Astrocyte (in vitro differentiated cells and primary cell): ENCODE results near the gene COL16A1. TPM values are rescaled to one million over a fixed set of nuclear protein-coding genes. Genes with fewer than 3 reads are reported as not detected.
A peak's percentile ranks its signal among the peaks of the same experiment; 100 is the strongest.

ENCODE experiments used
- DNase-seq: peaks from one replicate; pipeline ENCODE4 v3.0.0-alpha.2; 2010; ENCODE audit warnings: low read depth
- FAIRE-seq: peaks from 2 replicates; lab custom pipeline; 2011; peaks lifted over from hg19 to GRCh38; lab: Jason Lieb, UNC
- H2AFZ ChIP-seq: 2 replicates; pipeline ENCODE4 v1.6.0; 2012; ENCODE audit warnings: low read depth, low read length, inconsistent platforms
- H3K27ac ChIP-seq: 2 replicates; pipeline ENCODE4 v1.5.1; 2011; ENCODE audit warnings: low read depth, low read length, inconsistent platforms
- H3K27me3 ChIP-seq: 2 replicates; pipeline ENCODE4 v1.6.0; 2011; ENCODE audit warnings: low read length, inconsistent platforms; ENCODE audit not compliant: insufficient read depth
- H3K36me3 ChIP-seq: 2 replicates; pipeline ENCODE4 v1.5.1; 2011; ENCODE audit warnings: low read length, inconsistent platforms; ENCODE audit not compliant: insufficient read depth
- H3K4me1 ChIP-seq: 2 replicates; pipeline ENCODE4 v1.5.1; 2011; ENCODE audit warnings: low read length, inconsistent platforms; ENCODE audit not compliant: insufficient read depth
- H3K4me2 ChIP-seq: 2 replicates; pipeline ENCODE4 v1.6.0; 2012; ENCODE audit warnings: low read length, inconsistent platforms
- H3K4me3 ChIP-seq: 2 replicates; pipeline ENCODE4 v1.5.1; 2011; ENCODE audit warnings: low read depth, mild to moderate bottlenecking, low read length, inconsistent platforms; ENCODE audit not compliant: insufficient read depth
- H3K79me2 ChIP-seq: 2 replicates; pipeline ENCODE4 v1.6.0; 2012; ENCODE audit warnings: mild to moderate bottlenecking, low read length, inconsistent platforms; ENCODE audit not compliant: insufficient read depth
- H3K9ac ChIP-seq: 2 replicates; pipeline ENCODE4 v1.6.0; 2012; ENCODE audit warnings: mild to moderate bottlenecking, low read length, inconsistent platforms
- H3K9me3 ChIP-seq: 2 replicates; pipeline ENCODE4 v1.5.1; 2012; ENCODE audit warnings: low read depth, mild to moderate bottlenecking, low read length, inconsistent platforms; ENCODE audit not compliant: insufficient read depth
- H4K20me1 ChIP-seq: 2 replicates; pipeline ENCODE4 v1.6.0; 2012; ENCODE audit warnings: low read length, inconsistent platforms; ENCODE audit not compliant: insufficient read depth
- H3K27ac Mint-ChIP-seq: one replicate; pipeline ENCODE4 v1.8.0; 2021; ENCODE audit warnings: mild to moderate bottlenecking, mixed read lengths; ENCODE audit not compliant: unreplicated experiment
- H3K27me3 Mint-ChIP-seq: one replicate; pipeline ENCODE4 v1.8.0; 2021; ENCODE audit warnings: low read depth, mixed read lengths; ENCODE audit not compliant: unreplicated experiment
- H3K36me3 Mint-ChIP-seq: one replicate; pipeline ENCODE4 v1.8.0; 2021; ENCODE audit warnings: low read depth, mixed read lengths; ENCODE audit not compliant: unreplicated experiment
- H3K4me1 Mint-ChIP-seq: one replicate; pipeline ENCODE4 v1.8.0; 2021; ENCODE audit warnings: low read depth, mixed read lengths; ENCODE audit not compliant: unreplicated experiment
- H3K4me3 Mint-ChIP-seq: one replicate; pipeline ENCODE4 v1.8.0; 2021; ENCODE audit warnings: mild to moderate bottlenecking, moderate library complexity, mixed read lengths; ENCODE audit not compliant: unreplicated experiment
- H3K9me3 Mint-ChIP-seq: one replicate; pipeline ENCODE4 v1.8.0; 2021; ENCODE audit warnings: mild to moderate bottlenecking, mixed read lengths; ENCODE audit not compliant: unreplicated experiment
- EZH2 ChIP-seq: IDR thresholded peaks from 2 replicates; pipeline ENCODE4 v1.6.1; 2012; ENCODE audit warnings: mild to moderate bottlenecking, low read length, inconsistent platforms; ENCODE audit not compliant: insufficient read depth
- total RNA-seq: library from RNA; stranded (reverse); gene quantifications from 2 replicates; pipeline ENCODE4 v1.2.1, GENCODE V29; 2021
- TF ChIP-seq, protein P1 (sequence below): IDR thresholded peaks from 2 replicates; pipeline ENCODE4 v1.5.1; 2011; ENCODE audit warnings: low read depth, mild to moderate bottlenecking, inconsistent platforms, low read length, moderate library complexity; ENCODE audit not compliant: insufficient read depth

Gene COL16A1
- total RNA-seq, 1 donor from 2014 or later, result 42.9 TPM

DNA sequence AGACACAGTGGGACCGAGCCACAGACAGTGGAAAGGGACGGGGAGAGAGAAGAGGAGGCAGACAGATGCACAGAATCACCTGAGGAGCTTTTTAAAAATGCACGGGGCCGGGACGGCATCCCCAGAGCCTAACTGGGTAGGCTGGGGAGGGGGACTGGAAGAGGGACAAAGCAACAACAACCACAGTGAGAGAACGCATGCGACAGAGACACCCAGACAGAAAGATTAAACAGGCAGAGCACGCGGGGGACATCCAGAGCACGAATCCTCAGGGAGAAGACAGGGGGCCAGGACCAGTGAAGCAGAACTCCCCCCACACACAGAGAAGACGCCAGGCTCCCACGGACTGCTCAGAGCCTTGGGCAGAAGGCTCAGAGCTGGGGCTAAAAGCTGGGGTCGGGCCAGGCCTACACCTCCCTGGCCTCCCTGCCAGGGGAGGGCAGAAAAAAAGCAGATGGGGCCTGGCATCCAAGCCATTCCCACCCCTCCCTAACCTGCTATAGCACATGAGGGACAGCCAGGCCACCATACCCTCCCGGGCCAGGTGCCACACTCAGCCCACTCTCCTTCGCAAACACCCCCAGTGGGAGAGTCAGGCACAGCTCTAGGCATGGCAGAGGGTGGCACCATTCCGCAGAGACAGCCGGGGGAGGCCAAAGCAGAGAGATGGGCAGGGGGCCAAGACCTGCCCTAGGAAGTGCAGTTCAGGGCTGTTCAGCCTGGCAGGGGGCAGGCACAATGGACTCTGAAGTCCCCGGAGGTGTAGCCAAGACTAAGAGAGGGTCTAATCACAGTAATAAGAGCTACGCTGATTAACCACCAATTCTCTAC lies 29.8 kb upstream of the COL16A1 start:
- Histone ChIP-seq H4K20me1 (peaks cover 8% of the 10 kb centered on the region), H3K4me3 (no peak overlapping the region), H3K9me3 (no peaks in the 10 kb centered on the region), H3K4me1 (peaks cover 4% of the 10 kb centered on the region), H2AFZ (no peak overlapping the region), H3K27ac (no peak overlapping the region), H3K36me3 (no peaks in the 10 kb centered on the region), H3K4me2 (no peak overlapping the region), H3K27me3 (no peaks in the 10 kb centered on the region), H3K79me2 (no peaks in the 10 kb centered on the region), H3K9ac (no peak overlapping the region)
- no peak for TF ChIP-seq EZH2
- TF ChIP-seq, protein P1, sequence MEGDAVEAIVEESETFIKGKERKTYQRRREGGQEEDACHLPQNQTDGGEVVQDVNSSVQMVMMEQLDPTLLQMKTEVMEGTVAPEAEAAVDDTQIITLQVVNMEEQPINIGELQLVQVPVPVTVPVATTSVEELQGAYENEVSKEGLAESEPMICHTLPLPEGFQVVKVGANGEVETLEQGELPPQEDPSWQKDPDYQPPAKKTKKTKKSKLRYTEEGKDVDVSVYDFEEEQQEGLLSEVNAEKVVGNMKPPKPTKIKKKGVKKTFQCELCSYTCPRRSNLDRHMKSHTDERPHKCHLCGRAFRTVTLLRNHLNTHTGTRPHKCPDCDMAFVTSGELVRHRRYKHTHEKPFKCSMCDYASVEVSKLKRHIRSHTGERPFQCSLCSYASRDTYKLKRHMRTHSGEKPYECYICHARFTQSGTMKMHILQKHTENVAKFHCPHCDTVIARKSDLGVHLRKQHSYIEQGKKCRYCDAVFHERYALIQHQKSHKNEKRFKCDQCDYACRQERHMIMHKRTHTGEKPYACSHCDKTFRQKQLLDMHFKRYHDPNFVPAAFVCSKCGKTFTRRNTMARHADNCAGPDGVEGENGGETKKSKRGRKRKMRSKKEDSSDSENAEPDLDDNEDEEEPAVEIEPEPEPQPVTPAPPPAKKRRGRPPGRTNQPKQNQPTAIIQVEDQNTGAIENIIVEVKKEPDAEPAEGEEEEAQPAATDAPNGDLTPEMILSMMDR, result no peak
- Mint-ChIP-seq H3K27ac (no peak overlapping the region), H3K4me1 (peaks cover 7% of the 10 kb centered on the region), H3K36me3 (peaks cover 7% of the 10 kb centered on the region), H3K9me3 (peaks cover 2% of the 10 kb centered on the region), H3K4me3 (peak overlapping the region; percentile 47), H3K27me3 (peaks cover 20% of the 10 kb centered on the region)
- FAIRE-seq (no peak), DNase-seq (no peak)

DNA sequence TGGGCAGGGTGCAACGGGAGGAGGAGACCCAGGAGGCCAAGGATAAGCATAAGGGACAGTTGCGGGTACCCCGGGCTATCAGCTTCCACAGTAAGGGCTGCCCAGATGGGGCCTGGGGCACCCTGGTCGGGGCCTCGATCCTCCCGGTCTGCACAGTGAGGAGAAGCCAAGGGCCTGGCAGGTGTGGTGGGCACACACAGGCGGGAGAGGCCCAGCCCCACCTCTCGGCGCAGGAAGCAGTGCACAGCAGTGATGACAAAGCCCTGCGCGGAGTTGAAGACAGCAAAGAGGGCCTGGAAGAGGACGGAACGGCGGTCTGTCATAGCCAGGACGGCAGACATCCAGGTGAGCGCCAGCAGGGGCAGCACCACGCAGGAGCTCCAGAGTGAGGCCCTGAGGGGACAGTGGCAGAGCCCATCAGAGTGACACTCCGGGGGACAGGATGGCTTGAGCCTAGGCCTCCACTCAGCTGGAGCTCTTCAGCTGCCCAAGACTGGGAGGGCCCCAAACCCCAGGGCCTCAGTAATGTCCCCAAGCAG lies 29.0 kb upstream of the COL16A1 start:
- no peak overlapping the region for H3K27ac ChIP-seq
- Mint-ChIP-seq H3K4me1 (peaks cover 7% of the 10 kb centered on the region), H3K9me3 (peaks cover 2% of the 10 kb centered on the region), H3K27ac (no peak overlapping the region), H3K4me3 (no peak overlapping the region), H3K36me3 (peaks cover 7% of the 10 kb centered on the region), H3K27me3 (peaks cover 19% of the 10 kb centered on the region)
- no peaks in the 10 kb centered on the region for H3K9me3 ChIP-seq
- H3K4me1 ChIP-seq, result peaks cover 4% of the 10 kb centered on the region
- no peak for DNase-seq
- no peak overlapping the region for H2AFZ ChIP-seq
- H3K36me3 ChIP-seq, result no peaks in the 10 kb centered on the region
- H3K4me2 ChIP-seq, result no peak overlapping the region
- no peak for FAIRE-seq
- no peak overlapping the region for H3K4me3 ChIP-seq
- H3K9ac ChIP-seq, result no peak overlapping the region
- TF ChIP-seq, protein P1, result no peak
- no peaks in the 10 kb centered on the region for H3K79me2 ChIP-seq
- no peaks in the 10 kb centered on the region for H3K27me3 ChIP-seq
- H4K20me1 ChIP-seq, result peaks cover 8% of the 10 kb centered on the region

DNA sequence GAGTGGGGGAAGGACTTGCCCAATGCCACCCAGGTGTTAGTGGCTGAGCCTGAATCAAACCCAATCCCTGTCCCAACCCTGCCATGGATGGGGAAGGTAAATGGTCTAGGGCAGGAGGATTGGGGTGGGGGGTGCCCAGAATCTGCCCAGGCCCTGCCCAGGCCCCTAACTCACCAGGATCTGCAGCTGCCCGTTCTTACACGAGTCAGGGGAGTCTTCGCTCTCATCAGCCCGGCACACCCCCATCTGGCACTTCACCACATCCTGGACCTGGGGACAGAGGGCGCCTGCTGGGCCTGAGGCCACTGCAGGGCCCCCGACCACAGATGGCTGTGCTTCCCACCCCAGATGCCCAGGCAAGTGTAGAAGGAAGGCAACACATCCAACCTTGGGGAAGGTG lies 28.5 kb upstream of the COL16A1 start:
- no peak for TF ChIP-seq EZH2
- H3K4me1 ChIP-seq, result peaks cover 4% of the 10 kb centered on the region
- H3K27me3 ChIP-seq, result no peaks in the 10 kb centered on the region
- Mint-ChIP-seq H3K9me3 (peaks cover 2% of the 10 kb centered on the region), H3K4me1 (peaks cover 7% of the 10 kb centered on the region), H3K36me3 (peaks cover 6% of the 10 kb centered on the region), H3K4me3 (no peak overlapping the region), H3K27me3 (peaks cover 18% of the 10 kb centered on the region), H3K27ac (no peak overlapping the region)
- no peaks in the 10 kb centered on the region for H3K36me3 ChIP-seq
- DNase-seq, result no peak
- no peaks in the 10 kb centered on the region for H3K9me3 ChIP-seq
- H3K27ac ChIP-seq, result no peak overlapping the region
- H3K79me2 ChIP-seq, result no peaks in the 10 kb centered on the region
- H3K4me2 ChIP-seq, result no peak overlapping the region
- H3K4me3 ChIP-seq, result no peak overlapping the region
- H4K20me1 ChIP-seq, result peaks cover 8% of the 10 kb centered on the region
- no peak overlapping the region for H3K9ac ChIP-seq
- no peak overlapping the region for H2AFZ ChIP-seq
- no peak for FAIRE-seq
